ENCODE measurements around the gene MXI1.

GRCh38 chr10:110324805-110325280 is 117.4 kb downstream of the MXI1 start:
- TF ChIP-seq CTCF (conservative IDR thresholded peaks at IDR 0.05) (no peak), EZH2 (IDR thresholded peaks at IDR 0.05; ENCODE audit: low read depth) (no peak)

Measured in PC-9 (cell line).